ENCODE data around the gene TMEM203.

Gene TMEM203

GRCh38 chr9:137180491-137180890 is 25.0 kb downstream of the TMEM203 start:
- no peak for TF ChIP-seq CTCF (IDR thresholded peaks at IDR 0.05)
- TF ChIP-seq ZFX (IDR thresholded peaks at IDR 0.05; ENCODE audit: borderline replicate concordance), result no peak
- no peak overlapping the region for H3K27ac ChIP-seq

DNA sequence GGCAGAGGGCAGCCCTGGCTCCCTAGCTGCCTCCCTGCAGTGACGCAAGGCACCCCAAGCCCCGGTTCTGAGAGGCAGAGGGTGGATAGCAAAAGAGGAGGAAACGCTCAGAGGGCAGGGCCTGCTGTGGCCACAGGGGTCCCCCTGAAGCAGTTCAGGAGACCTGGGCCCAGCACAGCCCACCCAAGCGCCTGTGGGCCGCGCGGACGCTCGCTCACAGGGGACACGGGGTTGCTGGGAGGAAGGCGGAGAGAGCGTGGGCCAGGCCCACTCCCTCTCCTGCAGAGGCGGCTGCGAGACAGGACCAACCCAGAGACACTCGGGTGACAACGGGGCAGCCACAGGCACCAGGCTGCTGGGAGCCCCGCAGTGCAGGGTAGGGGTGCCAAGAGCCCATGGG is 25.7 kb downstream of the TMEM203 start:
- TF ChIP-seq ZFX (IDR thresholded peaks at IDR 0.05; ENCODE audit: borderline replicate concordance), result no peak
- TF ChIP-seq CTCF (IDR thresholded peaks at IDR 0.05), result no peak
- no peak overlapping the region for H3K27ac ChIP-seq

- TF ChIP-seq ZFX (IDR thresholded peaks at IDR 0.05; ENCODE audit: borderline replicate concordance), result no peak
- TF ChIP-seq CTCF (IDR thresholded peaks at IDR 0.05), result no peak
- no peak overlapping the region for H3K27ac ChIP-seq
Measured at GRCh38 chr9:137178939-137179630, 26.4 kb downstream of the TMEM203 start.

DNA sequence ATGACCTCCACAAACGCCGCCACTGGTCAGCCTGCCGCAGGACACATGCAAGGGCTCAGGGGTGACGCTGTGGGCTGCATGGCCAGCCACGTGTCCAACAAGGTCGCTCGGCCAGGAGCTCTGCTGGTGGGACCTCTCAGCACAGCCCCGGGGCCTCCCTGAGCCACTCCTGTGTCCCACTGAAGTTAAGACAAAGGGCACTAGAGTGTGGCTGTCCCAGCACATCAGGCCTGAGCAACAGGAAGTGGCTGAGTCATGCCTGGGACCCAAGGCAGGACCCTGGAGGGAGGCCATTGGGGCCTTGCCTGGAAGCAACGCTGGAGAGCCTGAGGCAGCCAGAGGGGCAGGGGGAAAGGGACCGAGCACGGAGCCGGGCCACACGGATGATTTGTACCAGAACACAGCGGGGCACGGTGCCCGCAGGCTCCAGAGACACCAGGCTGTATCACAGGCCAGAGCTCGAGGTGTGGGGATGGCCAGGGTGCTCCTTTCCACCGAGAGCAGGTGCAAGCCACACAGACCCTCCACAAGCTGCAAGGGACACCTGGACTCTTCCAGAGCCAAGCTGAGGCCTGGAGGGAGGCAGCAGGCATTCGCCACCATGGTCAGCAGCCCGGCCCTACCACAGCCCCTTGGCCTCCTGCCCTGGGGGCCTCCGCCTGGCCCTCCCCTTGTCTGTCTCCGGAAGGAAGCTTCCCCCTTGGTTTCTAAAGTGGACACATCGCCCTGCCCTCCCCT is 27.1 kb downstream of the TMEM203 start:
- 0 out of 2 replicates have a peak overlapping the region, but pooled peaks have one; percentile 98 for H3K27ac ChIP-seq
- TF ChIP-seq ZFX (IDR thresholded peaks at IDR 0.05; ENCODE audit: borderline replicate concordance) (no peak), CTCF (IDR thresholded peaks at IDR 0.05) (no peak)

DNA sequence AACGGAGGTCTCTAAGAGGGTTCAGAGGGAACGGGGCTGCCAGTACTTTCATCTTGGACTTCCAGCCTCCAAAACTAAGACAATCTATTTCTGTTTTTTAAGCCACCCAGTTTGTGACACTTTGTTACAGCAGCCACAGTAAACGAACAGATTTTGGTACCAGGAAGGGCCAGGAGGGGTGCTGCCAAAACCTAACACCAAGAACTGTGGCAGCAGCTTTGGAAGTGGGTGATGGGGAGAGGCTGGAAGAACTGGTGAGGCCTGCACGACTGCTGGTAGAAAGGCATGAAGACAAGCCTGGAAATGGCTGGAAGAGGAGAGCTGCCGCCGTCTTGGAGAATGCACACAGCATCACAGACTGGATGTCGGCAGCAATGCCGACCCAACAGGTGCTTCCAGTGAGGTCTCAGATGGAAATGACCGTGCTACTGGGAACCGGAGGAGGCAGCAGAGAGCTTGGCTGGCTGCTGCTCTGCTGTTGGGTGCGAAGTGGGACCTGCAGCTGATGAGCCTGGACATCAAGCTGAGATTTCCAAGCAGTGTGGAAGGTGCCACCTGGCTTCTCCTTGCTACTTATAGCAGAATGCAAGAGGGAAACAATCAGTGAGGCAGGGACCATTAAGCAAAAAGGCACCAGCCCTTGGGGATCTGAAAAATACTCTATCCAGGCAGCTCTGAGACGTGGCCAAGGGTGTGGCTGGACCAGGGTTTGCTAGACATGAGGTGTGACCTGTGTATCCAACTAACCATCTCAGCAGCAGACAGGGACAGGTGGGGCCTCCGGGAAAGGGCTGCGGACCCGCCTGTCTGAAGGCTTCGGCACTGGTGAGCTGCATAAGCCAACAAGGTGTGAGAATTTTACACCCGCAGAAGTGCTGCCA is 28.9 kb downstream of the TMEM203 start:
- H3K27ac ChIP-seq, result peak overlapping the region; percentile 98
- TF ChIP-seq CTCF (IDR thresholded peaks at IDR 0.05), result peak; percentile 92
- no peak for TF ChIP-seq ZFX (IDR thresholded peaks at IDR 0.05; ENCODE audit: borderline replicate concordance)

- peak overlapping the region; percentile 98 for H3K27ac ChIP-seq
- TF ChIP-seq CTCF (IDR thresholded peaks at IDR 0.05) (no peak), ZFX (IDR thresholded peaks at IDR 0.05; ENCODE audit: borderline replicate concordance) (no peak)
Measured at GRCh38 chr9:137175345-137175961, 30.0 kb downstream of the TMEM203 start.

Measured in 22Rv1 (cell line).